ENCODE measurements around the gene CCDC33. TPM values are rescaled to one million over a fixed set of nuclear protein-coding genes. Genes with fewer than 3 reads are reported as not detected.

Gene CCDC33
- total and polyA plus RNA-seq, 10 of the 15 experiments (the other 5 are each of a cell fraction or from before 2014, with no cell fraction given) = 0.57 to 5.8 (median 4.3) TPM

- TF ChIP-seq IRF3 (IDR thresholded peaks at IDR 0.05) (no peak), ESRRA (IDR thresholded peaks at IDR 0.05; ENCODE audit: low read length) (no peak), ZBED1 (IDR thresholded peaks at IDR 0.05; ENCODE audit: borderline replicate concordance) (no peak), ATF2 (IDR thresholded peaks at IDR 0.05; ENCODE audit: low read length) (no peak), ZZZ3 (IDR thresholded peaks at IDR 0.05; ENCODE audit: control insufficient read depth, insufficient read length, low read depth) (no peak), SP1 (IDR thresholded peaks at IDR 0.05; ENCODE audit: low read depth, low read length) (no peak), BRCA1 (IDR thresholded peaks at IDR 0.05; ENCODE audit: low read depth, low read length) (no peak), HDGF (IDR thresholded peaks at IDR 0.05) (no peak), NFIC (IDR thresholded peaks at IDR 0.05; ENCODE audit: low read depth, low read length) (no peak), ASH2L (IDR thresholded peaks at IDR 0.05; ENCODE audit: borderline replicate concordance, low read depth) (no peak), ZNF687 (IDR thresholded peaks at IDR 0.05) (no peak), RCOR1 (conservative IDR thresholded peaks at IDR 0.05; ENCODE audit: low read depth, low read length) (no peak), ZSCAN29 (IDR thresholded peaks at IDR 0.05) (no peak), ZNF384 (IDR thresholded peaks at IDR 0.05; ENCODE audit: borderline replicate concordance, low read depth, low read length) (no peak), BCL3 (IDR thresholded peaks at IDR 0.05; ENCODE audit: borderline replicate concordance, insufficient read depth, low read depth, low read length, poor library complexity, severe bottlenecking) (no peak)
- in situ Hi-C loops (cut with MboI) = no loop called here
- WGBS (ENCODE audit: insufficient coverage, insufficient replicate concordance, low lambda C conversion rate, missing lambda C conversion rate) = 51% methylated on average over 10 of the region's 10 CpGs
- H3K4me2 ChIP-seq (ENCODE audit: control insufficient read depth, insufficient read depth) = no peak overlapping the region
- no peaks in the 10 kb centered on the region for H3K9me3 ChIP-seq (replicated peaks; ENCODE audit: control insufficient read depth, insufficient read depth, low read length)
- no peaks in the 10 kb centered on the region for H3K79me2 ChIP-seq (ENCODE audit: control insufficient read depth, insufficient read depth, low read length)
- intact Hi-C loops (cut with micrococcal nuclease; ENCODE audit: unreplicated experiment) = no loop called here
- BruUV-seq (replicated peaks) = no TSS peak
- no peaks in the 10 kb centered on the region for H4K20me1 ChIP-seq (ENCODE audit: control insufficient read depth, insufficient read depth)
- H3K27me3 ChIP-seq (replicated peaks in 1 of 2; ENCODE audit: control insufficient read depth in 2 of 2, insufficient read depth in 2 of 2, low read length in 1 of 2) = no peaks in the 10 kb centered on the region; a peak in 1 of 4 replicates
- POLR2A ChIA-PET = no interaction called here
- no peak overlapping the region for H3K27ac ChIP-seq (ENCODE audit: control insufficient read depth, insufficient read depth)
- no peaks in the 10 kb centered on the region for H3K36me3 ChIP-seq (ENCODE audit: control insufficient read depth in 2 of 2, insufficient read depth in 2 of 2, low read length in 1 of 2)
- H3K4me3 ChIP-seq = no peak overlapping the region
- H2AFZ ChIP-seq (ENCODE audit: control insufficient read depth, low read depth, low read length) = no peak overlapping the region
- ATAC-seq = no peak
- no peak for FAIRE-seq
- no peak for DNase-seq (ENCODE audit: low read depth, low spot score)
- RAD21 ChIA-PET (ENCODE audit: unreplicated experiment) = no interaction called here
- SMC1A ChIA-PET (ENCODE audit: uncharacterized antibody, unreplicated experiment) = no interaction called here
- CTCF ChIA-PET = interaction anchor here (1.1 kb wide), 1 partner anchor 104 kb away, joined by 3 read pairs; no protein-coding TSS in a partner anchor
- H3K9ac ChIP-seq (ENCODE audit: control insufficient read depth, insufficient read depth, low read length) = no peak overlapping the region
- peaks cover 28% of the 10 kb centered on the region for H3K4me1 ChIP-seq (ENCODE audit: control insufficient read depth, insufficient read depth, low read length)
Observed at GRCh38 chr15:74203914-74204431, 32.2 kb upstream of the CCDC33 start.

All from GM12878 (cell line).